Esophagus squamous epithelium (tissue), 5 donors: ENCODE results near the gene NPEPPS. TPM values are rescaled to one million over a fixed set of nuclear protein-coding genes. Genes with fewer than 3 reads are reported as not detected.

Experiments
- DNase-seq: peaks from one replicate; lab custom pipeline; 2025; lab: John Stamatoyannopoulos, UW
- H3K27ac ChIP-seq, 4 donors: fragments of 200-600 bp; sonication (generic); one replicate each; pipeline ENCODE4 v1.5.1; 2016 to 2019; ENCODE audit warnings: mild to moderate bottlenecking in 1 of 4
- H3K27me3 ChIP-seq, 4 donors: fragments of 200-600 bp; sonication (generic); 1 replicate in 3 of 4; 2 replicates in 1 of 4; pipeline versions ENCODE4 v1.5.1 to v1.6.0; 2017 to 2021; ENCODE audit warnings: antibody characterized with exemption in 1 of 4
- H3K36me3 ChIP-seq, 3 donors: fragments of 200-600 bp; sonication (generic); one replicate each; pipeline ENCODE4 v1.5.1; 2016 to 2019
- H3K4me1 ChIP-seq, 3 donors: fragments of 200-600 bp; sonication (generic); one replicate each; pipeline ENCODE4 v1.5.1; 2017 to 2019
- H3K4me3 ChIP-seq, 4 donors: fragments of 200-600 bp; sonication (generic); 1 replicate in 3 of 4; 2 replicates in 1 of 4; pipeline ENCODE4 v1.5.1; 2016 to 2019; ENCODE audit warnings: mild to moderate bottlenecking in 2 of 4, moderate library complexity in 1 of 4
- H3K9me3 ChIP-seq, 3 donors: fragments of 200-600 bp; sonication (generic); one replicate each; pipeline ENCODE4 v1.5.1; 2016 to 2019
- CTCF ChIP-seq, 6 experiments: fragments of 450-650 bp in 4 of 6; fragments of 200-600 bp in 2 of 6; sonication (generic) in 2 of 6; IDR thresholded peaks; one replicate each; pipeline ENCODE4 v1.5.1; 2016 to 2019; ENCODE audit warnings: antibody characterized with exemption in 6 of 6, mild to moderate bottlenecking in 4 of 6, moderate library complexity in 4 of 6
- POLR2A ChIP-seq, 4 donors: fragments of 450-650 bp; IDR thresholded peaks; one replicate each; pipeline ENCODE4 v1.6.1; 2017; ENCODE audit warnings: antibody characterized with exemption in 4 of 4, mild to moderate bottlenecking in 4 of 4, moderate library complexity in 3 of 4
- whole genome bisulfite sequencing, 2 donors: methylation state at CpG; one replicate each; pipeline ENCODE4 v1.1.5; 2018; 5-methylcytosine and 5-hydroxymethylcytosine counted together
- intact Hi-C: fragments of 100-400 bp; cut with DNase I; formaldehyde crosslinking; loops from one replicate; pipeline ENCODE4 v1.15.0; 2022
- total RNA-seq, 4 donors: library from RNA; depleted of rRNA; stranded (reverse); fragments of >200 nt; gene quantifications; one replicate each; pipeline ENCODE4 v1.1.0, GENCODE V29; 2016
- donor health status: DM: yes; HTN: yes; CAD: no.

NPEPPS gene
- total RNA-seq, 4 donors from 2014 or later = 91.2 to 216 (median 172) TPM

DNA sequence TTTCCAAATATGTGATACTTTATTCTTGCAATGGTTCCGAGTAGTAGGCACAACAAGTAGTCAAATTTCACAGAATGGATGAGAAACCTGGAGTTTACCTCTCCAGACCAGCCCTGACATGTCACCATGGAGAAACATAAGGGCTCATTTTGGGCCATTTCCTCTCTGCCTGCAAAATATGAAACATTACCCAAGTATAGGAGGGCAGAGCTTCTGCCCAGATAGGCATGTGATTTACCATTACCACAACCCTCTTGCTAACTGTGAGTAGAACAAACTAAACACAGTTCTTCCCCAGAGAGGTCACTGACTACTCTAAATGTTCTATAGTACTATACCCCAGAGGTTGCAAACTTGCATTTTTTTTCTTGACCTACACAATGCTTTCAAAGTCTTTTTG, 103.1 kb downstream of the NPEPPS start:
- no peak overlapping the region for H3K27ac ChIP-seq
- no peak for TF ChIP-seq CTCF (IDR thresholded peaks at IDR 0.05)
- TF ChIP-seq POLR2A (IDR thresholded peaks at IDR 0.05) = no peak
- 75% methylated on average over 1 of the region's 1 CpG for WGBS, 2 donors

DNA sequence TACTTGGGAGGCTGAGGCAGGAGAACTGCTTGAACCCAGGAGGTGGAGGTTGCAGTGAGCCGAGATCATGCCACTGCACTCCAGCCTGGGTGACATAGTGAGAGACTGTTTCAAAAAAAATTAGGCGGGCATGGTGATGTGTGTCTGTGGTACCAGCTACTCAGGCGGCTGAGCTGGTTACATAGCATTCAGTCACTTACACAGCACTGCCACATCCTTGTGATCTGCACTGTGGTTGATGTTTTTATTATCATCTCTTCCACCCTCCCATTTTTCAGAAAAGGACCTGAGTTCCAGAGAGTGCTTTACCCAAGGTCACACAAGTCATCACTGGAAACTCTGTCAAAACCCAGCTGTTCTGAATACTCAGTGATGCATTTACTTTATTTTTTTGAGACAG, 104.0 kb downstream of the NPEPPS start:
- intact Hi-C loops = no loop called here

More for the DNA sequence above, 103.1 kb downstream of the NPEPPS start:
- intact Hi-C loops = no loop called here
- Histone ChIP-seq H3K27me3 (no peaks in the 10 kb centered on the region), H3K4me1 (no peaks in the 10 kb centered on the region), H3K9me3 (no peaks in the 10 kb centered on the region), H3K4me3 (no peak overlapping the region), H3K36me3 (peaks cover 0 to 5% (median 0%) of the 10 kb centered on the region in 3 donors)
- DNase-seq = no peak

GRCh38 chr17:47635734-47636133, 104.8 kb downstream of the NPEPPS start:
- no peak overlapping the region for H3K4me3 ChIP-seq
- H3K4me1 ChIP-seq = no peaks in the 10 kb centered on the region
- TF ChIP-seq CTCF (IDR thresholded peaks at IDR 0.05) (no peak), POLR2A (IDR thresholded peaks at IDR 0.05) (no peak)
- no peaks in the 10 kb centered on the region for H3K27me3 ChIP-seq
- peaks cover 0 to 5% (median 0%) of the 10 kb centered on the region in 3 donors for H3K36me3 ChIP-seq
- no peaks in the 10 kb centered on the region for H3K9me3 ChIP-seq
- WGBS, 2 donors = 77 to 92% methylated on average over 3 of the region's 3 CpGs
- intact Hi-C loops = no loop called here
- H3K27ac ChIP-seq = no peak overlapping the region
- DNase-seq = no peak

More for the DNA sequence above, 104.0 kb downstream of the NPEPPS start:
- TF ChIP-seq CTCF (IDR thresholded peaks at IDR 0.05) = no peak
- TF ChIP-seq POLR2A (IDR thresholded peaks at IDR 0.05) = no peak
- H3K9me3 ChIP-seq = no peaks in the 10 kb centered on the region
- no peak for DNase-seq
- WGBS, 2 donors = 96% methylated on average over 3 of the region's 3 CpGs
- H3K4me1 ChIP-seq = no peaks in the 10 kb centered on the region
- peaks cover 0 to 5% (median 0%) of the 10 kb centered on the region in 3 donors for H3K36me3 ChIP-seq
- no peaks in the 10 kb centered on the region for H3K27me3 ChIP-seq
- H3K4me3 ChIP-seq = no peak overlapping the region
- no peak overlapping the region for H3K27ac ChIP-seq

- Histone ChIP-seq H3K27ac (no peak overlapping the region), H3K4me1 (no peaks in the 10 kb centered on the region), H3K36me3 (peaks cover 0 to 5% (median 0%) of the 10 kb centered on the region in 3 donors), H3K9me3 (no peaks in the 10 kb centered on the region), H3K27me3 (no peaks in the 10 kb centered on the region), H3K4me3 (no peak overlapping the region)
- intact Hi-C loops = no loop called here
- WGBS, 2 donors = 64 to 68% methylated on average over 2 of the region's 2 CpGs
- TF ChIP-seq CTCF (IDR thresholded peaks at IDR 0.05) = no peak
- TF ChIP-seq POLR2A (IDR thresholded peaks at IDR 0.05) = no peak
- no peak for DNase-seq
Measured at GRCh38 chr17:47636273-47637030, 105.5 kb downstream of the NPEPPS start.

DNA sequence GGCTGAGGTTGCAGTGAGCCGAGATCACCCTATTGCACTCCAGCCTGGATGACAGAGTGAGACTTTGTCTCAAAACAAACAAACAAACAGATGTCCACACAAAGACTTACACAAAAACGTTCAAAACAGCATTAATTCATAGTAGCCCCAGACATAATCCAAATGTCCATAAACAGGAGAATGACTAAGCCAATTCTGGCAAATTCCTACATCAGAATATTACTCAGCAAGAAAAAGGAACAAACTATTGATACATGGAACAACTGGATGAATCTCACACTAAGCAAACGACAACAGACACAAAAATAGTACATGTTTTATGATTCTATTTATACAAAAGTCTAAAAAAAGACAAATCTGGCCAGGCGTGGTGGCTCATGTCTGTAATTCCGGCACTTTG, 108.0 kb downstream of the NPEPPS start:
- no peak for DNase-seq
- Histone ChIP-seq H3K36me3 (peaks cover 0 to 5% (median 0%) of the 10 kb centered on the region in 3 donors), H3K27me3 (no peaks in the 10 kb centered on the region), H3K4me3 (no peak overlapping the region), H3K4me1 (no peaks in the 10 kb centered on the region), H3K9me3 (no peaks in the 10 kb centered on the region), H3K27ac (no peak overlapping the region)
- TF ChIP-seq POLR2A (IDR thresholded peaks at IDR 0.05) (no peak), CTCF (IDR thresholded peaks at IDR 0.05) (no peak)
- intact Hi-C loops = no loop called here
- WGBS, 2 donors = 77 to 80% methylated on average over 5 of the region's 5 CpGs
